Globus pallidus (tissue), 1 donor: ENCODE results near the gene KIF6.
A peak's percentile ranks its signal among the peaks of the same experiment; 100 is the strongest.

Source experiments
- DNase-seq: peaks from one replicate; pipeline ENCODE4 v3.0.0-alpha.2; 2015; ENCODE audit warnings: low spot score

The KIF6 gene

GRCh38 chr6:39420300-39421265 is 304.6 kb downstream of the KIF6 start:
- peak; percentile 59 for DNase-seq

GRCh38 chr6:39419607-39420006 is 305.6 kb downstream of the KIF6 start:
- DNase-seq = peak; percentile 65

- DNase-seq = no peak
Observed at GRCh38 chr6:39417440-39417839, 307.8 kb downstream of the KIF6 start.

- DNase-seq = no peak
Observed at GRCh38 chr6:39416728-39417127, 308.5 kb downstream of the KIF6 start.

GRCh38 chr6:39416026-39416425 is 309.2 kb downstream of the KIF6 start:
- DNase-seq = no peak

GRCh38 chr6:39415482-39415881 is 309.7 kb downstream of the KIF6 start:
- no peak for DNase-seq

GRCh38 chr6:39411465-39411864 is 313.7 kb downstream of the KIF6 start:
- no peak for DNase-seq

GRCh38 chr6:39411001-39411400 is 314.2 kb downstream of the KIF6 start:
- no peak for DNase-seq

GRCh38 chr6:39409889-39410288 is 315.3 kb downstream of the KIF6 start:
- DNase-seq = no peak

- DNase-seq = no peak
Observed at GRCh38 chr6:39407446-39407993, 317.7 kb downstream of the KIF6 start.

GRCh38 chr6:39404312-39404711 is 320.9 kb downstream of the KIF6 start:
- DNase-seq = no peak

- no peak for DNase-seq
Observed at GRCh38 chr6:39403304-39403703, 321.9 kb downstream of the KIF6 start.

GRCh38 chr6:39402239-39402751 is 322.9 kb downstream of the KIF6 start:
- DNase-seq = peak; percentile 91

- no peak for DNase-seq
Observed at GRCh38 chr6:39401376-39401775, 323.8 kb downstream of the KIF6 start.

GRCh38 chr6:39400026-39400425 is 325.2 kb downstream of the KIF6 start:
- no peak for DNase-seq

- peak; percentile 54 for DNase-seq
Observed at GRCh38 chr6:39396854-39397253, 328.4 kb downstream of the KIF6 start.

- no peak for DNase-seq
Observed at GRCh38 chr6:39393075-39393474, 332.1 kb downstream of the KIF6 start.

GRCh38 chr6:39391182-39391581 is 334.0 kb downstream of the KIF6 start:
- no peak for DNase-seq

GRCh38 chr6:39389484-39389767 is 335.8 kb downstream of the KIF6 start:
- DNase-seq = no peak

- DNase-seq = no peak
Observed at GRCh38 chr6:39388606-39389483, 336.4 kb downstream of the KIF6 start.

GRCh38 chr6:39387785-39388184 is 337.4 kb downstream of the KIF6 start:
- peak; percentile 66 for DNase-seq

- no peak for DNase-seq
Observed at GRCh38 chr6:39386487-39386886, 338.7 kb downstream of the KIF6 start.
